ENCODE data around the gene KISS1R. TPM values are rescaled to one million over a fixed set of nuclear protein-coding genes. Genes with fewer than 3 reads are reported as not detected.
"Not testable (repeated sequence)": the region's sequence is repeated elsewhere in the genome, so short reads cannot be mapped to it uniquely, and the experiment has no call there.

KISS1R gene
- total RNA-seq, 1 donor from 2014 or later = not detected

- H3K9me3 ChIP-seq (replicated peaks) = no peaks in the 10 kb centered on the region
- H3K27me3 ChIP-seq (ENCODE audit: low read depth) = no peaks in the 10 kb centered on the region
- H3K27ac ChIP-seq (replicated peaks) = peak overlapping the region; percentile 63
- peaks cover 30% of the 10 kb centered on the region for H3K4me1 ChIP-seq
- intact Hi-C loops (cut with micrococcal nuclease) = no loop called here
- TF ChIP-seq CTCF (IDR thresholded peaks at IDR 0.05; ENCODE audit: borderline replicate concordance) = no peak
- no peak for DNase-seq
- H3K4me3 ChIP-seq = no peak overlapping the region
- peaks cover 28% of the 10 kb centered on the region for H3K36me3 ChIP-seq
Observed at GRCh38 chr19:873561-874041, 43.5 kb upstream of the KISS1R start.

- intact Hi-C loops (cut with micrococcal nuclease) = no loop called here
- TF ChIP-seq CTCF (IDR thresholded peaks at IDR 0.05; ENCODE audit: borderline replicate concordance) = no peak
Observed at GRCh38 chr19:875265-875879, 41.8 kb upstream of the KISS1R start.

GRCh38 chr19:876089-876488, 41.0 kb upstream of the KISS1R start:
- no peak for DNase-seq
- intact Hi-C loops (cut with micrococcal nuclease) = no loop called here

More at GRCh38 chr19:875265-875879, 41.8 kb upstream of the KISS1R start:
- Histone ChIP-seq H3K27me3 (ENCODE audit: low read depth) (no peaks in the 10 kb centered on the region), H3K27ac (replicated peaks) (no peak overlapping the region), H3K4me1 (peaks cover 16% of the 10 kb centered on the region), H3K9me3 (replicated peaks) (no peaks in the 10 kb centered on the region), H3K4me3 (no peak overlapping the region), H3K36me3 (peaks cover 34% of the 10 kb centered on the region)
- no peak for DNase-seq

GRCh38 chr19:876780-877314, 40.3 kb upstream of the KISS1R start:
- peaks cover 49% of the 10 kb centered on the region for H3K36me3 ChIP-seq
- no peak for TF ChIP-seq CTCF (IDR thresholded peaks at IDR 0.05; ENCODE audit: borderline replicate concordance)
- H3K4me3 ChIP-seq = no peak overlapping the region
- no peaks in the 10 kb centered on the region for H3K9me3 ChIP-seq (replicated peaks)
- intact Hi-C loops (cut with micrococcal nuclease) = no loop called here
- no peak overlapping the region for H3K27ac ChIP-seq (replicated peaks)
- H3K4me1 ChIP-seq = peaks cover 9% of the 10 kb centered on the region
- no peak for DNase-seq
- no peaks in the 10 kb centered on the region for H3K27me3 ChIP-seq (ENCODE audit: low read depth)

More at GRCh38 chr19:876089-876488, 41.0 kb upstream of the KISS1R start:
- Histone ChIP-seq H3K9me3 (replicated peaks) (no peaks in the 10 kb centered on the region), H3K27ac (replicated peaks) (no peak overlapping the region), H3K36me3 (peaks cover 41% of the 10 kb centered on the region), H3K4me3 (no peak overlapping the region), H3K27me3 (ENCODE audit: low read depth) (no peaks in the 10 kb centered on the region), H3K4me1 (peaks cover 13% of the 10 kb centered on the region)
- no peak for TF ChIP-seq CTCF (IDR thresholded peaks at IDR 0.05; ENCODE audit: borderline replicate concordance)

- H3K27me3 ChIP-seq (ENCODE audit: low read depth); H3K4me1 ChIP-seq; H3K27ac ChIP-seq (replicated peaks); H3K4me3 ChIP-seq; intact Hi-C loops (cut with micrococcal nuclease); H3K9me3 ChIP-seq (replicated peaks); DNase-seq: not testable (repeated sequence)
- peaks cover 60% of the 10 kb centered on the region for H3K36me3 ChIP-seq
Observed at GRCh38 chr19:877992-878660, 39.0 kb upstream of the KISS1R start.

- intact Hi-C loops (cut with micrococcal nuclease) = not testable (repeated sequence)
- H3K36me3 ChIP-seq = peaks cover 62% of the 10 kb centered on the region
Observed at GRCh38 chr19:878751-879561, 38.2 kb upstream of the KISS1R start.

More at GRCh38 chr19:878751-879561, 38.2 kb upstream of the KISS1R start:
- H3K4me3 ChIP-seq; H3K27me3 ChIP-seq (ENCODE audit: low read depth); DNase-seq; H3K9me3 ChIP-seq (replicated peaks); H3K4me1 ChIP-seq; H3K27ac ChIP-seq (replicated peaks): not testable (repeated sequence)

All from left ventricle myocardium inferior (tissue), 1 donor.